ENCODE measurements around the gene ADGRL4.
"Not testable (repeated sequence)": the region's sequence is repeated elsewhere in the genome, so short reads cannot be mapped to it uniquely, and the experiment has no call there.

The ADGRL4 gene

GRCh38 chr1:79004916-79005315, 1.6 kb downstream of the ADGRL4 start:
- no peak for DNase-seq (ENCODE audit: low read depth)
- H3K4me3 ChIP-seq (ENCODE audit: low read length): no peak overlapping the region
- TF ChIP-seq CTCF (conservative IDR thresholded peaks at IDR 0.05; ENCODE audit: low read depth, low read length): no peak

GRCh38 chr1:78996791-78997190, 9.7 kb downstream of the ADGRL4 start:
- TF ChIP-seq CTCF (conservative IDR thresholded peaks at IDR 0.05; ENCODE audit: low read depth, low read length): no peak
- no peak overlapping the region for H3K4me3 ChIP-seq (ENCODE audit: low read length)
- no peak for DNase-seq (ENCODE audit: low read depth)

GRCh38 chr1:78987042-78987441, 19.5 kb downstream of the ADGRL4 start:
- TF ChIP-seq CTCF (conservative IDR thresholded peaks at IDR 0.05; ENCODE audit: low read depth, low read length): no peak
- no peak for DNase-seq (ENCODE audit: low read depth)
- H3K4me3 ChIP-seq (ENCODE audit: low read length): no peak overlapping the region

GRCh38 chr1:78980511-78980910, 26.0 kb downstream of the ADGRL4 start:
- no peak overlapping the region for H3K4me3 ChIP-seq (ENCODE audit: low read length)
- no peak for DNase-seq (ENCODE audit: low read depth)
- no peak for TF ChIP-seq CTCF (conservative IDR thresholded peaks at IDR 0.05; ENCODE audit: low read depth, low read length)

GRCh38 chr1:78972723-78973122, 33.8 kb downstream of the ADGRL4 start:
- no peak for TF ChIP-seq CTCF (conservative IDR thresholded peaks at IDR 0.05; ENCODE audit: low read depth, low read length)
- DNase-seq (ENCODE audit: low read depth): no peak
- H3K4me3 ChIP-seq (ENCODE audit: low read length): no peak overlapping the region

- DNase-seq (ENCODE audit: low read depth); H3K4me3 ChIP-seq (ENCODE audit: low read length): not testable (repeated sequence)
Measured at GRCh38 chr1:78967091-78967490, 39.4 kb downstream of the ADGRL4 start.

GRCh38 chr1:78958711-78959110, 47.8 kb downstream of the ADGRL4 start:
- TF ChIP-seq CTCF (conservative IDR thresholded peaks at IDR 0.05; ENCODE audit: low read depth, low read length): no peak
- no peak overlapping the region for H3K4me3 ChIP-seq (ENCODE audit: low read length)
- no peak for DNase-seq (ENCODE audit: low read depth)

GRCh38 chr1:78950826-78951225, 55.7 kb downstream of the ADGRL4 start:
- no peak overlapping the region for H3K4me3 ChIP-seq (ENCODE audit: low read length)
- TF ChIP-seq CTCF (conservative IDR thresholded peaks at IDR 0.05; ENCODE audit: low read depth, low read length): no peak
- no peak for DNase-seq (ENCODE audit: low read depth)
